ENCODE data around the gene TAF4.

Gene TAF4

GRCh38 chr20:61929561-61929960 is 136.1 kb downstream of the TAF4 start:
- no peak for DNase-seq

GRCh38 chr20:61927826-61928541 is 137.7 kb downstream of the TAF4 start:
- DNase-seq: no peak

- no peak for DNase-seq
These were observed 138.4 kb downstream of the TAF4 start for GRCh38 chr20:61927193-61927825.

GRCh38 chr20:61926796-61927192 is 138.9 kb downstream of the TAF4 start:
- DNase-seq: no peak

GRCh38 chr20:61926253-61926613 is 139.4 kb downstream of the TAF4 start:
- no peak for DNase-seq

- no peak for DNase-seq
These were observed 140.0 kb downstream of the TAF4 start for GRCh38 chr20:61925555-61926252.

- no peak for DNase-seq
These were observed 140.7 kb downstream of the TAF4 start for GRCh38 chr20:61924858-61925554.
